ENCODE data around the gene MCAT. TPM values are rescaled to one million over a fixed set of nuclear protein-coding genes. Genes with fewer than 3 reads are reported as not detected.

The MCAT gene, protein sequence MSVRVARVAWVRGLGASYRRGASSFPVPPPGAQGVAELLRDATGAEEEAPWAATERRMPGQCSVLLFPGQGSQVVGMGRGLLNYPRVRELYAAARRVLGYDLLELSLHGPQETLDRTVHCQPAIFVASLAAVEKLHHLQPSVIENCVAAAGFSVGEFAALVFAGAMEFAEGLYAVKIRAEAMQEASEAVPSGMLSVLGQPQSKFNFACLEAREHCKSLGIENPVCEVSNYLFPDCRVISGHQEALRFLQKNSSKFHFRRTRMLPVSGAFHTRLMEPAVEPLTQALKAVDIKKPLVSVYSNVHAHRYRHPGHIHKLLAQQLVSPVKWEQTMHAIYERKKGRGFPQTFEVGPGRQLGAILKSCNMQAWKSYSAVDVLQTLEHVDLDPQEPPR
- total RNA-seq (2014; rRNA removed; shearing (Covaris generic)) (16.0 and 23.4 TPM in 2 replicates), polyA plus RNA-seq (2016; fragmentation: Nextera tagmentation; extraction: Ambion mirVana) (17.6 and 18.2 TPM in 2 replicates)

DNA sequence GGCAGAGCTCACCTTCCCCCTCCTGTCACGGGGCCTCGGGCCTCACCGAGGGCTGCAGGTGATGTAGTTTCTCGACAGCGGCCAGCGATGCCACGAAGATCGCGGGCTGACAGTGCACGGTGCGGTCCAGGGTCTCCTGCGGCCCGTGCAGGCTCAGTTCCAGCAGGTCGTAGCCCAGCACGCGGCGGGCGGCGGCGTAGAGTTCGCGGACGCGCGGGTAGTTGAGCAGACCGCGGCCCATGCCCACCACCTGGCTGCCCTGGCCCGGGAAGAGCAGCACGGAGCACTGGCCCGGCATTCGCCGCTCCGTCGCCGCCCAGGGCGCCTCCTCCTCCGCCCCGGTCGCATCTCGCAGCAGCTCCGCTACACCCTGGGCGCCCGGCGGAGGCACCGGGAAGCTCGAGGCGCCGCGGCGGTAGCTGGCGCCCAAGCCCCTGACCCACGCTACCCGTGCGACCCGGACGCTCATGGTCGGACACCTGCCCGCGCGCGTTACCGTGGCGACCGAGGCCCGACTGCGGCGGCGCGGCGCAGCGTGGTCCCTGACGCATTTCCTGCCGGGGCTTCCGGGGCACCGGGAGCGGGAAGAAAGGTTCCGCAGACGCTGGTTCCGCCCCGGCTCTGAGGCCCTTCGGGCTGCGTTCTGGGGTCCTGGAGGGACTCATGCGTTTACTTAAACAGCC is at the start of gene MCAT:
Gene MCAT, minus strand, starts transcription at position 519 of the 683 bp plus-strand sequence. Its CDS starts 50 bp downstream, at position 469.
- Histone ChIP-seq H3K4me3 (peak within 1 kb of the TSS; percentile 93), H3K9me3 (ENCODE audit: low read depth) (no peaks in the 10 kb centered on the region), H3K27ac (0 out of 2 replicates have a peak within 1 kb of the TSS, but pooled peaks have one; percentile 12), H3K4me1 (ENCODE audit: insufficient read depth) (peaks cover 13% of the 10 kb centered on the region), H3K36me3 (ENCODE audit: low read depth) (peaks cover 6% of the 10 kb centered on the region; the same call in 1 of the 2 replicates), H4K20me1 (ENCODE audit: insufficient read depth) (no peaks in the 10 kb centered on the region), H3F3A (ENCODE audit: insufficient read depth) (no peaks in the 10 kb centered on the region), H3K79me2 (ENCODE audit: insufficient read depth) (peaks cover 26% of the 10 kb centered on the region), H3K27me3 (replicated peaks; ENCODE audit: insufficient read depth) (no peaks in the 10 kb centered on the region), H3K9ac (peak within 1 kb of the TSS; percentile 85), H3K9me2 (ENCODE audit: insufficient read depth) (no peaks in the 10 kb centered on the region), H3K4me2 (ENCODE audit: unreplicated experiment) (peak within 1 kb of the TSS; percentile 77), H2AFZ (peak within 1 kb of the TSS; percentile 100)
- TF ChIP-seq EZH2phosphoT487 (IDR thresholded peaks at IDR 0.05; ENCODE audit: insufficient read depth, low read depth) (no peak), EZH2 (IDR thresholded peaks at IDR 0.05; ENCODE audit: insufficient read depth, poor library complexity, severe bottlenecking) (no peak)
- 1% methylated on average over 76 to 83 of the region's 83 CpGs for WGBS, 2 experiments (ENCODE audit: low coverage in 1 of 2, low lambda C conversion rate in 2 of 2, missing lambda C conversion rate in 2 of 2)
- in situ Hi-C loops (cut with MboI) = no loop called here
- DNase-seq = peak; percentile 81

DNA sequence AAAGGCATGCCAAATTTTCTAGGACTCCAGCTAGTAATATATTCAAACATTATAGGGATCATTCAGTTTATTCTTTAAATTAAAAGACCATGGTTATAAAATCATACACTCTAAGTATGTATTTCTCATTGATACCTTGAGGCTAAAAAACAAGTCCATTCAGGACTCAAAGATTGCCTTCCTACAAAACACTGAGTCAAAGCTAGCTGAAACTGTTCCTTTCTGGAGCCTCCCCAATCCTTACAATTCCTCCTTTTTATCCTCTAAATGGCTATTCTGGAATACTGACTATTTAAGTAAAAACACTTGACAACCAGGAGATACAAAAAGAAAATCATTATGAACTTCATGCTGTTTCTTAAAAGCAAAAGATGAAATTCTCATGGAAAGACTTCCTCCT is 48.6 kb upstream of the MCAT start:
- no peak for DNase-seq
- Histone ChIP-seq H3F3A (ENCODE audit: insufficient read depth) (peaks cover 6% of the 10 kb centered on the region; the same call in 1 of the 2 replicates), H3K9me2 (ENCODE audit: insufficient read depth) (no peaks in the 10 kb centered on the region), H3K4me3 (no peak overlapping the region), H4K20me1 (ENCODE audit: insufficient read depth) (no peaks in the 10 kb centered on the region), H3K9ac (no peak overlapping the region), H3K4me1 (ENCODE audit: insufficient read depth) (peaks cover 8% of the 10 kb centered on the region), H3K79me2 (ENCODE audit: insufficient read depth) (no peaks in the 10 kb centered on the region), H3K9me3 (ENCODE audit: low read depth) (no peaks in the 10 kb centered on the region), H3K27me3 (replicated peaks; ENCODE audit: insufficient read depth) (no peaks in the 10 kb centered on the region; the same call in 1 of the 2 replicates), H3K4me2 (ENCODE audit: unreplicated experiment) (no peak overlapping the region), H3K36me3 (ENCODE audit: low read depth) (no peaks in the 10 kb centered on the region), H3K27ac (no peak overlapping the region), H2AFZ (no peak overlapping the region)
- in situ Hi-C loops (cut with MboI) = no loop called here
- TF ChIP-seq EZH2 (IDR thresholded peaks at IDR 0.05; ENCODE audit: insufficient read depth, poor library complexity, severe bottlenecking) (no peak), EZH2phosphoT487 (IDR thresholded peaks at IDR 0.05; ENCODE audit: insufficient read depth, low read depth) (no peak)

DNA sequence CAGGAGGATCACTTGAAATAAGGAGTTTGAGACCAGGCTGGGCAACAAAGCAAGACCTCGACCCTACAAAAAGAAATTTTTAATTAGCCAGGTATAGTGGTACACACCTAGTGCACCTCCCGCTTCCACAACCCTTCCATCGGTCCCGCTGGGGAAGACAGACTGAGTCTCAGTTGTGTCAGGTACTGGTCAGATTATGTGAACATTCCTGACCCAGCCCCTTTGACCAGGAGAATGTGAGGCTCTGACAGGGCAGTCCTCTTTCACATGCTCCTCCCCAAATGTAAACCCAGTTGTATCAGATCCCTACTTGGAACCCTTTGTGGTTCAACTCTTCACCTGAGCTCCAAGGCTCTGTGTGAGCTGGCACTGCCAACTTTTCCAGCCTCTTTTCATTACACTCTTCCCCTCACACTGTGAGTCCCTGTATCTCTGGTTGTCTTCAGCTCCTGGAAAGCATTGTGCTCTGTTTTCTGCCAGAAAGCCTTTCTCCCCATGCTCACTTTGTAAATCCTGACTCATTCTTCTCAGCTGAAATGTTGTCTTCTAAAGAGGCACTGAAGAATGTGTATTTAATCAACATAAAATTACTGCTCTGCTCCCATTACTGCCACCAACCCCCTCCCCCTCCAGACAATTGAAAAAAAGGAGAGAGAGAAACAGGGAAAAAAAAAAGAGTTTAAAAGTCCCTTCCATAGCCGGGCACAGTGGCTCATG is 45.8 kb upstream of the MCAT start:
- 61 to 68% methylated on average over 5 of the region's 5 CpGs for WGBS, 2 experiments (ENCODE audit: low coverage in 1 of 2, low lambda C conversion rate in 2 of 2, missing lambda C conversion rate in 2 of 2)
- no peak overlapping the region for H3K27ac ChIP-seq
- no peak overlapping the region for H3K9ac ChIP-seq
- H3K36me3 ChIP-seq (ENCODE audit: low read depth) = no peaks in the 10 kb centered on the region
- H3K4me2 ChIP-seq (ENCODE audit: unreplicated experiment) = no peak overlapping the region
- no peaks in the 10 kb centered on the region for H3K27me3 ChIP-seq (replicated peaks; ENCODE audit: insufficient read depth)
- H4K20me1 ChIP-seq (ENCODE audit: insufficient read depth) = no peaks in the 10 kb centered on the region
- no peaks in the 10 kb centered on the region for H3K9me3 ChIP-seq (ENCODE audit: low read depth)
- no peak for DNase-seq
- H3K79me2 ChIP-seq (ENCODE audit: insufficient read depth) = peaks cover 21% of the 10 kb centered on the region
- in situ Hi-C loops (cut with MboI) = no loop called here
- H3K4me1 ChIP-seq (ENCODE audit: insufficient read depth) = peaks cover 4% of the 10 kb centered on the region
- no peak for TF ChIP-seq EZH2 (IDR thresholded peaks at IDR 0.05; ENCODE audit: insufficient read depth, poor library complexity, severe bottlenecking)
- no peak for TF ChIP-seq EZH2phosphoT487 (IDR thresholded peaks at IDR 0.05; ENCODE audit: insufficient read depth, low read depth)
- no peaks in the 10 kb centered on the region for H3K9me2 ChIP-seq (ENCODE audit: insufficient read depth)
- H2AFZ ChIP-seq = no peak overlapping the region
- no peak overlapping the region for H3K4me3 ChIP-seq
- H3F3A ChIP-seq (ENCODE audit: insufficient read depth) = peaks cover 6% of the 10 kb centered on the region; the same call in 1 of the 2 replicates
